GM12874 (cell line): ENCODE data around the gene MED19.

ENCODE experiments used
- CTCF ChIP-seq: IDR thresholded peaks from 2 replicates; pipeline ENCODE4 v1.5.1; 2011; ENCODE audit warnings: low read depth, mild to moderate bottlenecking, control low read depth, low read length, moderate library complexity; ENCODE audit not compliant: insufficient read depth

The MED19 gene

GRCh38 chr11:57656885-57657193, 55.2 kb downstream of the MED19 start:
- no peak for TF ChIP-seq CTCF
